DND-41 (cell line): ENCODE results near the gene CDHR3.
A peak's percentile ranks its signal among the peaks of the same experiment; 100 is the strongest.

ENCODE experiments used
- ATAC-seq: fragments of 200-7000 bp; cut with Tn5 transposase; 3 replicates; pipeline ENCODE4 v1.9.1; 2021; ENCODE audit warnings: low read depth; ENCODE audit not compliant: insufficient read depth
- DNase-seq: peaks from one replicate; pipeline ENCODE4 v3.0.0-alpha.2; 2020
- H2AFZ ChIP-seq: 2 replicates; pipeline ENCODE4 v1.6.0; 2012; ENCODE audit warnings: low read depth, low read length
- H3K27ac ChIP-seq: 2 replicates; pipeline ENCODE4 v1.5.1; 2012; ENCODE audit warnings: low read length, inconsistent platforms
- H3K27me3 ChIP-seq: fragments of 200-600 bp; sonication (generic); 2 replicates; pipeline ENCODE4 v1.6.0; 2012; ENCODE audit warnings: low read length, mild to moderate bottlenecking, inconsistent platforms; ENCODE audit not compliant: insufficient read depth, poor library complexity
- H3K36me3 ChIP-seq: 2 replicates; pipeline ENCODE4 v1.5.1; 2012; ENCODE audit warnings: low read length, inconsistent platforms; ENCODE audit not compliant: insufficient read depth
- H3K4me1 ChIP-seq: 2 replicates; pipeline ENCODE4 v1.5.1; 2012; ENCODE audit warnings: mild to moderate bottlenecking, low read length; ENCODE audit not compliant: insufficient read depth
- H3K4me2 ChIP-seq: 2 replicates; pipeline ENCODE4 v1.6.0; 2012; ENCODE audit warnings: mild to moderate bottlenecking, moderate library complexity, low read length, inconsistent platforms; ENCODE audit not compliant: insufficient read depth
- H3K4me3 ChIP-seq, 2 experiments: fragments of 200-600 bp in 1 of 2; shearing (Covaris generic) in 1 of 2; 2 replicates each; pipeline ENCODE4 v1.5.1; 2012 to 2016; ENCODE audit warnings: inconsistent platforms in 2 of 2, low read length in 2 of 2, mild to moderate bottlenecking in 2 of 2, low read depth in 1 of 2, moderate library complexity in 1 of 2
- H3K79me2 ChIP-seq: 2 replicates; pipeline ENCODE4 v1.6.0; 2012; ENCODE audit warnings: low read length, inconsistent platforms; ENCODE audit not compliant: insufficient read depth
- H3K9ac ChIP-seq: 2 replicates; pipeline ENCODE4 v1.6.0; 2012; ENCODE audit warnings: low read depth, mild to moderate bottlenecking, inconsistent platforms, low read length, moderate library complexity
- H3K9me3 ChIP-seq: 2 replicates; pipeline ENCODE4 v1.5.1; 2012; ENCODE audit warnings: low read length, moderate library complexity, mild to moderate bottlenecking, inconsistent platforms; ENCODE audit not compliant: insufficient read depth, severe bottlenecking
- H4K20me1 ChIP-seq: 2 replicates; pipeline ENCODE4 v1.6.0; 2012; ENCODE audit warnings: low read length; ENCODE audit not compliant: insufficient read depth
- EZH2 ChIP-seq: IDR thresholded peaks from 3 replicates; pipeline ENCODE4 v1.6.1; 2012; ENCODE audit warnings: borderline replicate concordance, low read depth, mild to moderate bottlenecking, moderate library complexity, low read length, inconsistent platforms; ENCODE audit not compliant: severe bottlenecking
- TF ChIP-seq, protein P1 (sequence below): IDR thresholded peaks from 2 replicates; pipeline ENCODE4 v1.5.1; 2012; ENCODE audit warnings: borderline replicate concordance, low read length, moderate library complexity, mild to moderate bottlenecking; ENCODE audit not compliant: poor library complexity, severe bottlenecking; ENCODE audit errors: extremely low read depth

CDHR3 gene

DNA sequence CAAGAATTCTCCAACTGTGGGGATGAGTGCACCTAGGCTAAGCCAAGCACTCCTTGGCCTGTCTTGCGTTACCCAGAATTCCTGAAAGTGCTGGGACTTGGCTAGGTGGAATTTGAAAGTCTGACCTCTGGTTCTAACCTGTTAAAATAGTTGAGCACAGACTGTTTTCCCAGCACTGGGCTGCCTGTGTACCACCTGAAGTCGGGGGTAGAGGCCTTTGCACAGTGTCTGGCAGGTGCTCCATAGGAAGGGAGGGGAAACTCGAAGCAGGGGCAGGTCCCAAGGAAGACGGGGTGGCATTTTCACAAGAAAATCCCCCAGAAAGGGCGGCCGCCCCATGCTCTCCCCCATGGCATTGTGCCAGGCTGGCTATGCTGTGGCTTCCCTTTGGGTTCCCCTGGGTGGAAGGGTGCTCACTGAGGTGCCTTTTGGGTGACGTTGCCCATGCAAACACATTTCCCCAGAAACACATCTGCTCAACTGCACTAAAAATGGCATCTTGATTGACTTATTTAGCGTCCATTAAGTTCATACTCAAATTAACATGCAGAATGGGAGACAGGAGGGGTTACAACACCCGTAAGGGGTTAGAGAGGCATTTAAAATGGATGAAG is 86.2 kb downstream of the CDHR3 start:
- H2AFZ ChIP-seq = no peak overlapping the region
- no peaks in the 10 kb centered on the region for H4K20me1 ChIP-seq
- no peak overlapping the region for H3K4me2 ChIP-seq
- H3K4me1 ChIP-seq = no peaks in the 10 kb centered on the region
- peaks cover 3% of the 10 kb centered on the region for H3K9me3 ChIP-seq
- peaks cover 58% of the 10 kb centered on the region for H3K27me3 ChIP-seq
- H3K9ac ChIP-seq = no peak overlapping the region
- no peak overlapping the region for H3K4me3 ChIP-seq
- TF ChIP-seq EZH2 = no peak
- TF ChIP-seq, protein P1, sequence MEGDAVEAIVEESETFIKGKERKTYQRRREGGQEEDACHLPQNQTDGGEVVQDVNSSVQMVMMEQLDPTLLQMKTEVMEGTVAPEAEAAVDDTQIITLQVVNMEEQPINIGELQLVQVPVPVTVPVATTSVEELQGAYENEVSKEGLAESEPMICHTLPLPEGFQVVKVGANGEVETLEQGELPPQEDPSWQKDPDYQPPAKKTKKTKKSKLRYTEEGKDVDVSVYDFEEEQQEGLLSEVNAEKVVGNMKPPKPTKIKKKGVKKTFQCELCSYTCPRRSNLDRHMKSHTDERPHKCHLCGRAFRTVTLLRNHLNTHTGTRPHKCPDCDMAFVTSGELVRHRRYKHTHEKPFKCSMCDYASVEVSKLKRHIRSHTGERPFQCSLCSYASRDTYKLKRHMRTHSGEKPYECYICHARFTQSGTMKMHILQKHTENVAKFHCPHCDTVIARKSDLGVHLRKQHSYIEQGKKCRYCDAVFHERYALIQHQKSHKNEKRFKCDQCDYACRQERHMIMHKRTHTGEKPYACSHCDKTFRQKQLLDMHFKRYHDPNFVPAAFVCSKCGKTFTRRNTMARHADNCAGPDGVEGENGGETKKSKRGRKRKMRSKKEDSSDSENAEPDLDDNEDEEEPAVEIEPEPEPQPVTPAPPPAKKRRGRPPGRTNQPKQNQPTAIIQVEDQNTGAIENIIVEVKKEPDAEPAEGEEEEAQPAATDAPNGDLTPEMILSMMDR = no peak
- ATAC-seq (no peak), DNase-seq (no peak)
- H3K79me2 ChIP-seq = no peaks in the 10 kb centered on the region
- H3K36me3 ChIP-seq = no peaks in the 10 kb centered on the region
- H3K27ac ChIP-seq = no peak overlapping the region

DNA sequence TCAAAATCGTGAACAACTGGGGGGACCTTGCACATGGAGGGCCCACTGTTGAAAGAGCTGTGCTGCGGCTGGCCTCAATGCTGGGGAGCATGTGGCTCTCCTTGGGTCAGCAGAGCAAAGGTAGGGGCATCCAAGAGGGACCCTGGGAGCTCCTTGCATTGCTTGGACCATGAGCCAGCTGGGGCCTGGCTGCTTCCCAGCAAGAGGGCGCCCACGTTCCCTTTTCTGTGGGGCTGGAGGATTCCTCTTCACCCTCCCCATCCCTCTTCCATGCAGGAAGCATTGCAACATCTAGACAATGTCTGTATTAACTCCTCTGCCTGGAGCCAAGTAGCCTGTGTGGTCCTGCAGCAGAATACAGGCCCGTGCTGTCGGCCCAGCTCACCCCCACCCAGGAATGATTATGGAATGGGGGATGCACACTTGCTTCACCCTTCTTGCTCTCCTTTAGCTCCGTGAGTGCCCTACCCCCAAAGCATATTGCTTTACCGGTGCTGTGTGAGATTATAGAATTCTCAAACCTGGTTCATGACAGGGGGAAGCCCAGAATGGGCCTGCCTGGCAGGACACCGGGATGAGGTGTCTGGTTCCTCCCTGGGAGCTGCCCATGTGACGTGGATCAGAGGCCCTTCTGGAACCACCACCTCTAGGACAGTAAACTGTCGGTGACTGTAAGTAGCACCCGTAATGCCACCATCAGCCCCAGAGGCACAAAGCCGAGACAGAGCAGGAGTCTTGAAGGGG is 87.1 kb downstream of the CDHR3 start:
- Histone ChIP-seq H4K20me1 (no peaks in the 10 kb centered on the region), H3K4me3 (no peak overlapping the region), H3K79me2 (no peaks in the 10 kb centered on the region), H3K9ac (no peak overlapping the region), H3K4me1 (no peaks in the 10 kb centered on the region), H2AFZ (no peak overlapping the region), H3K27me3 (peaks cover 55% of the 10 kb centered on the region), H3K9me3 (peaks cover 3% of the 10 kb centered on the region), H3K4me2 (no peak overlapping the region), H3K27ac (no peak overlapping the region), H3K36me3 (no peaks in the 10 kb centered on the region)
- DNase-seq = no peak
- TF ChIP-seq, protein P1 = peak; percentile 14
- no peak for TF ChIP-seq EZH2
- no peak for ATAC-seq

DNA sequence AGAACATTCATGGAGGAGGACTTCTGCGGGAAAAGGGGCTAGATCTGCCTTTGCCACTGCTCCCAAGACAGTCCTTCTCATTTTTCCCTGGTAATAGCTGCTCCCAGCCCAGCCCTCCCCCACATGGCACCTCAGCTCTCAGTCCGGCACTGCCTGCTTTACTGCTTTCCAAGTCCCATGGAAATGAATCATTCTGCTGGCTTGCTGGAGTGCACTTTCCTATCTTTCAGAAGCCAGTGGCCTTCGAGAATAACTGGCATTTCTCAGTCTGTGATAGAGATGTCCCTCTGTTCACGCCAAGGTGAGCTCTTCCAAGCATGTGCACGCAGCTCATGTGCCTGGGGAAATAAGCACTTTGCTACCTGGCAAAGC is 87.7 kb downstream of the CDHR3 start:
- TF ChIP-seq EZH2 = no peak
- TF ChIP-seq, protein P1 = no peak
- no peak for DNase-seq
- H3K27ac ChIP-seq = no peak overlapping the region
- ATAC-seq = no peak
- H3K4me2 ChIP-seq = no peak overlapping the region
- H3K9me3 ChIP-seq = peaks cover 3% of the 10 kb centered on the region
- no peak overlapping the region for H3K4me3 ChIP-seq
- no peaks in the 10 kb centered on the region for H3K36me3 ChIP-seq
- no peak overlapping the region for H3K9ac ChIP-seq
- no peaks in the 10 kb centered on the region for H4K20me1 ChIP-seq
- no peaks in the 10 kb centered on the region for H3K4me1 ChIP-seq
- H3K79me2 ChIP-seq = no peaks in the 10 kb centered on the region
- no peak overlapping the region for H2AFZ ChIP-seq
- peaks cover 53% of the 10 kb centered on the region for H3K27me3 ChIP-seq
